NCI-H2171 treated with DMSO at 0.1 percent for 48 hours (cell line): Measurements from ENCODE around the gene TM7SF2.

Source experiments
- DNase-seq: peaks from one replicate; lab custom pipeline; 2025; lab: John Stamatoyannopoulos, UW

TM7SF2 gene

GRCh38 chr11:65157336-65157735 is 45.7 kb downstream of the TM7SF2 start:
- DNase-seq = no peak

- DNase-seq = no peak
Observed at GRCh38 chr11:65159012-65159411, 47.3 kb downstream of the TM7SF2 start.

DNA sequence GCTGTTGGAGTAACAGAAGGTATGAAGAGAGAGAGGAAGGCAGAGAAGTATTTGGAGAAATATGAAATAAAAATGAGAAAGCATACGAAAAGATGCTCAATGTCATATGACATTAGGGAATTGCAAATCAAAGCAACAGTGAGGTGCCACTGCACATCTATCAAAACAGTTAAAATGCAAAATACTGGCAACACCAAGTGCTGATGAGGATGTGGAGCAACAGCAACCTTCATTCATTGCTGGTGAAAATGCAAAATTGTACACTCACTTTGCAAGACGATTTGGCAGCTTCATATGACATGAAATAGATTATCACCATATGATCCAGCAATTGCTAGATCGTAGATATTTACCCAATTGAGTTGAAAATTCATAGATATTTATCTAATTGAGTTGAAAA is 49.0 kb downstream of the TM7SF2 start:
- no peak for DNase-seq

- DNase-seq = no peak
Observed at GRCh38 chr11:65163684-65164083, 52.0 kb downstream of the TM7SF2 start.
